BE2C (cell line): Measurements from ENCODE around the gene KANSL1.

Experiments
- DNase-seq: peaks from one replicate; pipeline ENCODE4 v3.0.0-alpha.2; 2020
- H3K27me3 ChIP-seq: fragments of 250-450 bp; sonication (Bioruptor Pico); 2 replicates; pipeline ENCODE4 v1.5.1; 2020; ENCODE audit warnings: mild to moderate bottlenecking
- H3K36me3 ChIP-seq: fragments of 250-450 bp; sonication (Bioruptor Pico); 2 replicates; pipeline ENCODE4 v1.5.1; 2020; ENCODE audit warnings: mild to moderate bottlenecking
- H3K4me1 ChIP-seq: fragments of 250-450 bp; sonication (Bioruptor Pico); 2 replicates; pipeline ENCODE4 v1.5.1; 2020
- H3K4me3 ChIP-seq: 2 replicates; pipeline ENCODE4 v1.5.1; 2011; ENCODE audit warnings: low read depth, low read length
- H3K9me3 ChIP-seq: fragments of 250-450 bp; sonication (Bioruptor Pico); 2 replicates; pipeline ENCODE4 v1.5.1; 2020
- TF ChIP-seq, protein P1 (sequence below): IDR thresholded peaks from 2 replicates; pipeline ENCODE4 v1.5.1; 2012; ENCODE audit warnings: mild to moderate bottlenecking, low read depth, low read length

Gene KANSL1

DNA sequence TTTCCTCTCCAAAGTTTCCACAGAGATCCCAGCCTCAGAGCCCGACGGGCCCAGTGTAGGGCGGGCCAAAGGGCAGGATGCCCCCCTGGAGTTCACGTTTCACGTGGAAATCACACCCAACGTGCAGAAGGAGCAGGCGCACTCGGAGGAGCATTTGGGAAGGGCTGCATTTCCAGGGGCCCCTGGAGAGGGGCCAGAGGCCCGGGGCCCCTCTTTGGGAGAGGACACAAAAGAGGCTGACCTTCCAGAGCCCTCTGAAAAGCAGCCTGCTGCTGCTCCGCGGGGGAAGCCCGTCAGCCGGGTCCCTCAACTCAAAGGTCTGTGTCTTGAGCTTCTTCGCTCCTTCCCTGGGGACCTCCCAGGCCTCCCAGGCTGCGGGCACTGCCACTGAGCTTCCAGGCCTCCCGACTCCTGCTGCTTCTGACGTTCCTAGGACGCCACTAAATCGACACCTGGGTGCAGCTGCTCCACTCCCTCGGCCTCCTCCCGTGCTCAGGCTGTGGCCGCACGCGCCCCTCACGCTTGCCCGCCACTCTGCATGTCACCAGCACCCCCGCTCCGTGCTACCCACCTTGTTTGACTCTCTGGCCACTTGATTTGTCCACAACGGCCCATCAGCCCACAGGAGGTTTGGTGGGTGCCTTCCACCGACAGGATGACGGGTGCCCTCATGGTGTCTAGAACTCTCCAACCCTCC is 209.5 kb downstream of the KANSL1 start:
- Histone ChIP-seq H3K27me3 (no peaks in the 10 kb centered on the region), H3K9me3 (no peaks in the 10 kb centered on the region), H3K4me3 (no peak overlapping the region), H3K4me1 (no peaks in the 10 kb centered on the region), H3K36me3 (no peaks in the 10 kb centered on the region; the same call in 1 of the 2 replicates)
- no peak for DNase-seq
- TF ChIP-seq, protein P1, sequence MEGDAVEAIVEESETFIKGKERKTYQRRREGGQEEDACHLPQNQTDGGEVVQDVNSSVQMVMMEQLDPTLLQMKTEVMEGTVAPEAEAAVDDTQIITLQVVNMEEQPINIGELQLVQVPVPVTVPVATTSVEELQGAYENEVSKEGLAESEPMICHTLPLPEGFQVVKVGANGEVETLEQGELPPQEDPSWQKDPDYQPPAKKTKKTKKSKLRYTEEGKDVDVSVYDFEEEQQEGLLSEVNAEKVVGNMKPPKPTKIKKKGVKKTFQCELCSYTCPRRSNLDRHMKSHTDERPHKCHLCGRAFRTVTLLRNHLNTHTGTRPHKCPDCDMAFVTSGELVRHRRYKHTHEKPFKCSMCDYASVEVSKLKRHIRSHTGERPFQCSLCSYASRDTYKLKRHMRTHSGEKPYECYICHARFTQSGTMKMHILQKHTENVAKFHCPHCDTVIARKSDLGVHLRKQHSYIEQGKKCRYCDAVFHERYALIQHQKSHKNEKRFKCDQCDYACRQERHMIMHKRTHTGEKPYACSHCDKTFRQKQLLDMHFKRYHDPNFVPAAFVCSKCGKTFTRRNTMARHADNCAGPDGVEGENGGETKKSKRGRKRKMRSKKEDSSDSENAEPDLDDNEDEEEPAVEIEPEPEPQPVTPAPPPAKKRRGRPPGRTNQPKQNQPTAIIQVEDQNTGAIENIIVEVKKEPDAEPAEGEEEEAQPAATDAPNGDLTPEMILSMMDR = no peak

DNA sequence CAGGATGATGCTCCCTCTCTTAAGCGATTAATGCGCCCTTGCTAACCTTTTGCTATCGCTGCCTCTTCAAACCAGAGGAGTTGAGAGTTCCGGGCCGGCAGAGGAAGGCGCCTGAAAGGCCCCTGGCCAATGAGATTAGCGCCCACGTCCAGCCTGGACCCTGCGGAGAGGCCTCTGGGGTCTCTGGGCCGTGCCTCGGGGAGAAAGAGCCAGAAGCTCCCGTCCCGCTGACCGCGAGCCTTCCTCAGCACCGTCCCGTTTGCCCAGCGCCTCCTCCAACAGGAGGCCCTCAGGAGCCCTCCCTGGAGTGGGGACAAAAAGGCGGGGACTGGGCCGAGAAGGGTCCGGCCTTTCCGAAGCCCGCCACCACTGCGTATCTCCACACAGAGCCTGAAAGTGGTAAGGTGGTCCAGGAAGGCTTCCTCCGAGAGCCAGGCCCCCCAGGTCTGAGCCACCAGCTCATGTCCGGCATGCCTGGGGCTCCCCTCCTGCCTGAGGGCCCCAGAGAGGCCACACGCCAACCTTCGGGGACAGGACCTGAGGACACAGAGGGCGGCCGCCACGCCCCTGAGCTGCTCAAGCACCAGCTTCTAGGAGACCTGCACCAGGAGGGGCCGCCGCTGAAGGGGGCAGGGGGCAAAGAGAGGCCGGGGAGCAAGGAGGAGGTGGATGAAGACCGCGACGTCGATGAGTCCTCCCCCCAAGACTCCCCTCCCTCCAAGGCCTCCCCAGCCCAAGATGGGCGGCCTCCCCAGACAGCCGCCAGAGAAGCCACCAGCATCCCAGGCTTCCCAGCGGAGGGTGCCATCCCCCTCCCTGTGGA is 210.2 kb downstream of the KANSL1 start:
- no peak for DNase-seq
- no peaks in the 10 kb centered on the region; the same call in 1 of the 2 replicates for H3K36me3 ChIP-seq
- no peak overlapping the region for H3K4me3 ChIP-seq
- no peaks in the 10 kb centered on the region for H3K27me3 ChIP-seq
- H3K9me3 ChIP-seq = no peaks in the 10 kb centered on the region
- peaks cover 2% of the 10 kb centered on the region for H3K4me1 ChIP-seq
- TF ChIP-seq, protein P1 = no peak

DNA sequence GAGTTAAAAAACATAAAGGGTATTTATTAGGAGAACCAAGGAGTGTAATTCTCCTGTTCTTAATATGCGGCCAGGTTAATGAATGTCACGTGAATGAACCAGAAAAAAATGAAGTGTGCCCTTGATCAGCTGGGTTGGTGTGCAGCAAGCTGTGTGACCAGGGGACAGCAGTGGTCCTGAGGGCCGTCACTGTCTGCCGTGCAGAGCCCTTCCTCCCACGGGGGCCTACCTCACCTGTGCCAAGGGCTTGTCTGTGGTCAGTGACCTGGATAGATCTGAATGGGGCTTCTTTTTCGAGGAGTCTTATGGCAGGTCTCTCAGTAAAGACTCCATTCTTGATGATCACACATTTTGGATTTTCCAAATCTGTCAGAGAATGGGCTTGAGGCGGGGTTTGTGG is 211.9 kb downstream of the KANSL1 start:
- TF ChIP-seq, protein P1 = no peak
- no peaks in the 10 kb centered on the region for H3K9me3 ChIP-seq
- no peak overlapping the region for H3K4me3 ChIP-seq
- H3K27me3 ChIP-seq = no peaks in the 10 kb centered on the region
- peaks cover 17% of the 10 kb centered on the region for H3K4me1 ChIP-seq
- no peaks in the 10 kb centered on the region; the same call in 1 of the 2 replicates for H3K36me3 ChIP-seq
- no peak for DNase-seq

DNA sequence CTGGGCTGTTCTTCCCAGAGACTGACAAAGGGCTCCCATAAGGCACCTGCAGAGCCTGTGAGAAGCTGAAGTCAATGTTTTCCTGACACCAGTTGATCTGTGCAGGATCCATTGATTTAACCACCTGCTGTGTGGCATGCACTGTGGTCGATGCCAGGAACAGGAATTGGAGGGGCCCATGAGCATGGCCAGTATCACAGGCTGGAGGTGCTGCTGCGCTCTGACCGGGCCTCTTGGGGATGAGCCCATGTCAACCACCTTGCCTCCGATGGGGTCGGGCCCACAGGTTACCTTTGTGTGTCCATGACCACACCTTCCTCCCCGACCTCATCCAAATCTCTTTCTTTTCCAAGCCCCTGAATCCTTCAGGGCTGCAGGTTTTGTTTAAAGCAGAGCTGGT is 212.4 kb downstream of the KANSL1 start:
- Histone ChIP-seq H3K27me3 (no peaks in the 10 kb centered on the region), H3K9me3 (no peaks in the 10 kb centered on the region), H3K4me3 (no peak overlapping the region), H3K4me1 (peaks cover 17% of the 10 kb centered on the region), H3K36me3 (no peaks in the 10 kb centered on the region; the same call in 1 of the 2 replicates)
- TF ChIP-seq, protein P1 = no peak
- no peak for DNase-seq
